CD14-positive monocyte (primary cell): ENCODE data around the gene NPAS3. TPM values are rescaled to one million over a fixed set of nuclear protein-coding genes. Genes with fewer than 3 reads are reported as not detected.

Experiments
- DNase-seq, 3 donors: peaks; one replicate each; pipeline ENCODE4 v3.0.0-alpha.2; 2011 to 2022
- H2AFZ ChIP-seq: 2 replicates; pipeline ENCODE4 v1.6.0; 2012; ENCODE audit warnings: mild to moderate bottlenecking, low read depth, low read length, inconsistent platforms; ENCODE audit not compliant: insufficient read depth, poor library complexity, severe bottlenecking
- H3K27ac ChIP-seq, 2 donors: 1 replicate in 1 of 2; 2 replicates in 1 of 2; pipeline ENCODE4 v1.5.1; 2012 to 2013; ENCODE audit warnings: low read length in 2 of 2, control low read depth in 1 of 2, inconsistent platforms in 1 of 2, low read depth in 1 of 2, mild to moderate bottlenecking in 1 of 2
- H3K27me3 ChIP-seq, 2 donors: one replicate each; pipeline versions ENCODE4 v1.6.0 to v1.6.1; 2011 to 2013; ENCODE audit warnings: low read length in 2 of 2; ENCODE audit not compliant: control insufficient read depth in 2 of 2, insufficient read depth in 2 of 2
- H3K36me3 ChIP-seq, 2 donors: replicated peaks in 1 of 2; 1 replicate in 1 of 2; 2 replicates in 1 of 2; pipeline versions ENCODE4 v1.5.1 to v1.6.1; 2012 to 2013; ENCODE audit warnings: low read length in 2 of 2, control low read depth in 1 of 2, inconsistent platforms in 1 of 2, mild to moderate bottlenecking in 1 of 2; ENCODE audit not compliant: insufficient read depth in 2 of 2, control insufficient read depth in 1 of 2
- H3K4me1 ChIP-seq, 2 donors: 1 replicate in 1 of 2; 2 replicates in 1 of 2; pipeline versions ENCODE4 v1.5.1 to v1.6.1; 2012 to 2013; ENCODE audit warnings: low read length in 2 of 2, control low read depth in 1 of 2, inconsistent platforms in 1 of 2, mild to moderate bottlenecking in 1 of 2, moderate library complexity in 1 of 2; ENCODE audit not compliant: insufficient read depth in 2 of 2, control insufficient read depth in 1 of 2
- H3K4me2 ChIP-seq: replicated peaks from 2 replicates; pipeline ENCODE3; 2012; ENCODE audit warnings: low read length, moderate library complexity, mild to moderate bottlenecking; ENCODE audit not compliant: poor library complexity, severe bottlenecking; ENCODE audit errors: extremely low read depth
- H3K4me3 ChIP-seq, 3 experiments: fragments of 200-600 bp in 1 of 3; sonication (generic) in 1 of 3; replicated peaks in 1 of 3; 1 replicate in 2 of 3; 2 replicates in 1 of 3; pipeline ENCODE4 v1.5.1; 2011 to 2013; ENCODE audit warnings: low read length in 3 of 3, mild to moderate bottlenecking in 3 of 3, control low read depth in 2 of 3, low read depth in 2 of 3, inconsistent platforms in 1 of 3, moderate library complexity in 1 of 3
- H3K79me2 ChIP-seq: 2 replicates; pipeline ENCODE4 v1.6.0; 2012; ENCODE audit warnings: mild to moderate bottlenecking, control low read depth, inconsistent platforms, low read length, moderate library complexity; ENCODE audit not compliant: insufficient read depth
- H3K9ac ChIP-seq: 2 replicates; pipeline ENCODE4 v1.6.0; 2017; ENCODE audit warnings: low read length, mild to moderate bottlenecking; ENCODE audit not compliant: insufficient read depth, poor library complexity, severe bottlenecking
- H3K9me3 ChIP-seq, 2 donors: replicated peaks in 1 of 2; 1 replicate in 1 of 2; 2 replicates in 1 of 2; pipeline versions ENCODE4 v1.5.1 to v1.6.1; 2012 to 2013; ENCODE audit warnings: low read length in 2 of 2, control low read depth in 1 of 2; ENCODE audit not compliant: control insufficient read depth in 1 of 2, insufficient read depth in 1 of 2
- H4K20me1 ChIP-seq: 2 replicates; pipeline ENCODE4 v1.6.0; 2012; ENCODE audit warnings: mild to moderate bottlenecking, low read length, control low read depth, moderate library complexity; ENCODE audit not compliant: insufficient read depth
- H3K27ac Mint-ChIP-seq, 7 donors: one replicate each; pipeline ENCODE4 v1.8.0; 2020; ENCODE audit warnings: mild to moderate bottlenecking in 7 of 7, mixed read lengths in 7 of 7, moderate library complexity in 6 of 7, inconsistent platforms in 2 of 7
- H3K27me3 Mint-ChIP-seq, 3 donors: one replicate each; pipeline ENCODE4 v1.8.0; 2021 to 2022; ENCODE audit warnings: low read depth in 3 of 3, mild to moderate bottlenecking in 3 of 3, mixed read lengths in 3 of 3, moderate library complexity in 3 of 3, inconsistent platforms in 1 of 3
- H3K36me3 Mint-ChIP-seq, 2 donors: one replicate each; pipeline ENCODE4 v1.8.0; 2020; ENCODE audit warnings: mixed read lengths in 2 of 2, inconsistent platforms in 1 of 2, mild to moderate bottlenecking in 1 of 2
- H3K4me1 Mint-ChIP-seq: one replicate; pipeline ENCODE4 v1.8.0; 2020; ENCODE audit warnings: mild to moderate bottlenecking, mixed read lengths
- H3K4me3 Mint-ChIP-seq, 2 donors: one replicate each; pipeline ENCODE4 v1.8.0; 2020; ENCODE audit warnings: mild to moderate bottlenecking in 2 of 2, mixed read lengths in 2 of 2, moderate library complexity in 1 of 2
- H3K9me3 Mint-ChIP-seq, 7 donors: one replicate each; pipeline ENCODE4 v1.8.0; 2020 to 2022; ENCODE audit warnings: mixed read lengths in 7 of 7, mild to moderate bottlenecking in 6 of 7, moderate library complexity in 6 of 7, inconsistent platforms in 2 of 7
- CTCF ChIP-seq: fragments of 200-600 bp; IDR thresholded peaks from one replicate; pipeline ENCODE4 v1.8.0; 2022; ENCODE audit warnings: antibody characterized with exemption, mild to moderate bottlenecking
- WGBS: methylation state at CpG from one replicate; pipeline ENCODE4 v1.1.5; 2013; ENCODE audit warnings: missing lambda C conversion rate; ENCODE audit not compliant: insufficient coverage; 5-methylcytosine and 5-hydroxymethylcytosine counted together
- intact Hi-C, 2 donors: fragments of 100-400 bp; cut with micrococcal nuclease; formaldehyde crosslinking; loops; one replicate each; pipeline versions ENCODE4 v1.15.0 to v1.15.1; 2023
- polyA plus RNA-seq, 3 donors: library from polyadenylated mRNA; depleted of rRNA in 1 of 3; unstranded in 2 of 3; stranded (reverse) in 1 of 3; fragments of 300-500 nt in 2 of 3; fragments of >200 nt in 1 of 3; fragmentation: Illumina TruSeq in 2 of 3; gene quantifications; 1 replicate in 2 of 3; 2 replicates in 1 of 3; pipeline ENCODE4 v1.2.3, GENCODE V29; 2012 to 2021

The NPAS3 gene
- polyA plus RNA-seq, 3 donors = not detected

GRCh38 chr14:33781236-33781635 is 842.6 kb downstream of the NPAS3 start:
- H3K27ac Mint-ChIP-seq = no peak overlapping the region
- H3K9ac ChIP-seq = no peak overlapping the region
- H3K27ac ChIP-seq = no peak overlapping the region
- no CpG with 5 or more reads among the region's 2 CpGs for WGBS
- H3K4me3 ChIP-seq = no peak overlapping the region
- no peaks in the 10 kb centered on the region for H4K20me1 ChIP-seq
- no peaks in the 10 kb centered on the region for H3K36me3 ChIP-seq
- intact Hi-C loops = no loop called here
- H3K4me2 ChIP-seq = no peak overlapping the region
- TF ChIP-seq CTCF = no peak
- H3K79me2 ChIP-seq = no peaks in the 10 kb centered on the region
- no peak for DNase-seq
- no peaks in the 10 kb centered on the region for H3K36me3 Mint-ChIP-seq
- H3K9me3 ChIP-seq = no peaks in the 10 kb centered on the region
- H3K27me3 Mint-ChIP-seq = peaks cover 0 to 5% (median 0%) of the 10 kb centered on the region in 3 donors
- H3K27me3 ChIP-seq = no peaks in the 10 kb centered on the region
- H3K9me3 Mint-ChIP-seq = no peaks in the 10 kb centered on the region
- no peaks in the 10 kb centered on the region for H3K4me1 ChIP-seq
- no peak overlapping the region for H3K4me3 Mint-ChIP-seq
- H3K4me1 Mint-ChIP-seq = no peaks in the 10 kb centered on the region
- H2AFZ ChIP-seq = no peak overlapping the region

- Histone ChIP-seq H3K79me2 (no peaks in the 10 kb centered on the region), H3K9ac (no peak overlapping the region), H3K36me3 (no peaks in the 10 kb centered on the region), H3K27me3 (no peaks in the 10 kb centered on the region), H3K4me3 (no peak overlapping the region), H3K4me2 (no peak overlapping the region), H3K9me3 (no peaks in the 10 kb centered on the region), H4K20me1 (no peaks in the 10 kb centered on the region), H3K4me1 (no peaks in the 10 kb centered on the region), H2AFZ (no peak overlapping the region), H3K27ac (no peak overlapping the region)
- Mint-ChIP-seq H3K36me3 (no peaks in the 10 kb centered on the region), H3K4me3 (no peak overlapping the region), H3K9me3 (no peaks in the 10 kb centered on the region), H3K27me3 (peaks cover 0 to 3% (median 2%) of the 10 kb centered on the region in 3 donors), H3K27ac (no peak overlapping the region), H3K4me1 (no peaks in the 10 kb centered on the region)
- intact Hi-C loops = no loop called here
- TF ChIP-seq CTCF = no peak
- DNase-seq = no peak
- WGBS = 94% methylated on average over 3 of the region's 6 CpGs
Observed at GRCh38 chr14:33782923-33783322, 844.2 kb downstream of the NPAS3 start.
